IMR-90 (cell line): Measurements from ENCODE around the gene SLC29A3.

Source experiments
- BHLHE40 ChIP-seq: fragments of 150-350 bp; IDR thresholded peaks from 2 replicates; pipeline ENCODE4 v1.6.1; 2016; ENCODE audit warnings: mild to moderate bottlenecking, low read depth, low read length
- CEBPB ChIP-seq: IDR thresholded peaks from 2 replicates; pipeline ENCODE4 v1.6.1; 2012; ENCODE audit warnings: low read depth, low read length, improper control_type of control experiment
- CTCF ChIP-seq: conservative IDR thresholded peaks from 2 replicates; pipeline ENCODE4 v1.5.1; 2012; ENCODE audit warnings: mild to moderate bottlenecking, low read depth, low read length, improper control_type of control experiment
- ELK1 ChIP-seq: fragments of 150-350 bp; IDR thresholded peaks from 2 replicates; pipeline ENCODE4 v1.6.1; 2016; ENCODE audit warnings: low read depth, mild to moderate bottlenecking, low read length, moderate library complexity, borderline replicate concordance
- MXI1 ChIP-seq: IDR thresholded peaks from 2 replicates; pipeline ENCODE4 v1.6.1; 2012; ENCODE audit warnings: low read depth, mild to moderate bottlenecking, low read length, moderate library complexity, borderline replicate concordance
- RCOR1 ChIP-seq: IDR thresholded peaks from 2 replicates; pipeline ENCODE4 v1.6.1; 2012; ENCODE audit warnings: mild to moderate bottlenecking, low read length, improper control_type of control experiment; ENCODE audit not compliant: insufficient replicate concordance
- RFX5 ChIP-seq: IDR thresholded peaks from 2 replicates; pipeline ENCODE4 v1.8.0; 2012; ENCODE audit warnings: low read depth, mild to moderate bottlenecking, low read length, moderate library complexity
- USF2 ChIP-seq: fragments of 150-350 bp; IDR thresholded peaks from 2 replicates; pipeline ENCODE4 v1.6.1; 2017; ENCODE audit warnings: mild to moderate bottlenecking, antibody characterized with exemption, low read length, low read depth

- no peak for TF ChIP-seq USF2
- TF ChIP-seq CTCF, result no peak
- TF ChIP-seq RFX5, result no peak
- TF ChIP-seq MXI1, result no peak
- no peak for TF ChIP-seq ELK1
- TF ChIP-seq BHLHE40, result no peak
- TF ChIP-seq RCOR1, result no peak
- no peak for TF ChIP-seq CEBPB
Measured at GRCh38 chr10:71283876-71284275, 35.2 kb upstream of the SLC29A3 start.
